Type B pancreatic cell (in vitro differentiated cells): ENCODE data around the gene CFAP251. TPM values are rescaled to one million over a fixed set of nuclear protein-coding genes. Genes with fewer than 3 reads are reported as not detected.
"Not testable (repeated sequence)": the region's sequence is repeated elsewhere in the genome, so short reads cannot be mapped to it uniquely, and the experiment has no call there.

ENCODE experiments used
- DNase-seq: peaks from one replicate; pipeline ENCODE4 v3.0.0; 2021; ENCODE audit warnings: mixed read lengths; ENCODE audit not compliant: unreplicated experiment; ENCODE audit errors: extremely low spot score
- H3K27ac Mint-ChIP-seq: 2 replicates; pipeline ENCODE4 v1.8.0; 2021; ENCODE audit warnings: mild to moderate bottlenecking, mixed read lengths
- H3K27me3 Mint-ChIP-seq: 2 replicates; pipeline ENCODE4 v1.8.0; 2021; ENCODE audit warnings: mixed read lengths
- H3K36me3 Mint-ChIP-seq: 2 replicates; pipeline ENCODE4 v1.8.0; 2021; ENCODE audit warnings: mixed read lengths
- H3K4me1 Mint-ChIP-seq: one replicate; pipeline ENCODE4 v1.8.0; 2021; ENCODE audit warnings: mixed read lengths; ENCODE audit not compliant: unreplicated experiment
- H3K4me3 Mint-ChIP-seq: 2 replicates; pipeline ENCODE4 v1.8.0; 2021; ENCODE audit warnings: mild to moderate bottlenecking, mixed read lengths
- H3K9me3 Mint-ChIP-seq: 2 replicates; pipeline ENCODE4 v1.8.0; 2021; ENCODE audit warnings: mixed read lengths
- CTCF ChIP-seq: fragments of 200-600 bp; sonication (generic); conservative IDR thresholded peaks from 2 replicates; pipeline ENCODE4 v1.5.0; 2021; ENCODE audit warnings: antibody characterized with exemption, mild to moderate bottlenecking
- long read RNA-seq: library from polyadenylated mRNA; unstranded; transcript quantifications from one replicate; pipeline ENCODE4 v2.0.0, GENCODE V29; 2020
- total RNA-seq: library from RNA; stranded (reverse); gene quantifications from 2 replicates; pipeline ENCODE4 v1.2.1, GENCODE V29; 2021; ENCODE audit warnings: low replicate concordance

Gene CFAP251, protein sequence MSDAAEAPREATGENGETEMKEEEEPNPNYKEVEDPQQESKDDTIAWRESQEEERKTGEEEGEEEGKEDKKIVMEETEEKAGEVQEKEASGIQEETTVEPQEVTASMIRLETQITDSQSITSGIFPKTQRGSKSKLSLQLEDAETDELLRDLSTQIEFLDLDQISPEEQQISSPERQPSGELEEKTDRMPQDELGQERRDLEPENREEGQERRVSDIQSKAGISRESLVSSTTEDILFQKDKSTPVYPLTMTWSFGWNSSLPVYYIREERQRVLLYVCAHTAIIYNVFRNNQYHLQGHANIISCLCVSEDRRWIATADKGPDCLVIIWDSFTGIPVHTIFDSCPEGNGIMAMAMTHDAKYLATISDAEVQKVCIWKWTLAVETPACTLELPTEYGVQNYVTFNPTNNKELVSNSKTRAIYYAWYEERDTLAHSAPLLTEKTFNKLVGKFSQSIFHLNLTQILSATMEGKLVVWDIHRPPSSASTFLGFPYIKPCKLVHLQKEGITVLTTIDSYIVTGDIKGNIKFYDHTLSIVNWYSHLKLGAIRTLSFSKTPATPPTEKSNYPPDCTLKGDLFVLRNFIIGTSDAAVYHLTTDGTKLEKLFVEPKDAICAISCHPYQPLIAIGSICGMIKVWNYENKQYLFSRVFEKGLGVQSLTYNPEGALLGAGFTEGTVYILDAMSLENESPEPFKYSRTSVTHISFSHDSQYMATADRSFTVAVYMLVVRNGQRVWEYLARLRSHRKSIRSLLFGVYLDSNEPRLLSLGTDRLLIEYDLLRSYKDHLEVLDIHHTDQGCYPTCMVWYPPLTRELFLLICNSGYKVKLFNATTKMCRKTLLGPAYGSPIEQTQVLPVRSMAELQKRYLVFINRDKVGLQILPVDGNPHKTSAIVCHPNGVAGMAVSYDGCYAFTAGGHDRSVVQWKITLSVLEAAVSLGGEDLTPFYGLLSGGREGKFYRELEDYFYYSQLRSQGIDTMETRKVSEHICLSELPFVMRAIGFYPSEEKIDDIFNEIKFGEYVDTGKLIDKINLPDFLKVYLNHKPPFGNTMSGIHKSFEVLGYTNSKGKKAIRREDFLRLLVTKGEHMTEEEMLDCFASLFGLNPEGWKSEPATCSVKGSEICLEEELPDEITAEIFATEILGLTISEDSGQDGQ
- total RNA-seq: 2.6 and 3.3 TPM in 2 replicates
- long read RNA-seq: 0 reads

- peak; percentile 85 for DNase-seq
Observed at GRCh38 chr12:121917950-121918678, at the start of gene CFAP251. CFAP251 (plus strand) TSS chr12:121918592; CDS start chr12:121921306, 2,714 bp downstream.

GRCh38 chr12:121869229-121869628, 49.2 kb upstream of the CFAP251 start:
- not testable (repeated sequence) for H3K4me1 Mint-ChIP-seq, DNase-seq, H3K27ac Mint-ChIP-seq, H3K27me3 Mint-ChIP-seq, H3K4me3 Mint-ChIP-seq, H3K9me3 Mint-ChIP-seq, H3K36me3 Mint-ChIP-seq

More at GRCh38 chr12:121917950-121918678, at the start of gene CFAP251:
- Mint-ChIP-seq H3K27me3 (no peaks in the 10 kb centered on the region), H3K4me1 (no peaks in the 10 kb centered on the region), H3K27ac (peak within 1 kb of the TSS; percentile 84), H3K36me3 (peaks cover 21% of the 10 kb centered on the region), H3K9me3 (no peaks in the 10 kb centered on the region), H3K4me3 (peak within 1 kb of the TSS; percentile 83)
- peak; percentile 74 for TF ChIP-seq CTCF

DNA sequence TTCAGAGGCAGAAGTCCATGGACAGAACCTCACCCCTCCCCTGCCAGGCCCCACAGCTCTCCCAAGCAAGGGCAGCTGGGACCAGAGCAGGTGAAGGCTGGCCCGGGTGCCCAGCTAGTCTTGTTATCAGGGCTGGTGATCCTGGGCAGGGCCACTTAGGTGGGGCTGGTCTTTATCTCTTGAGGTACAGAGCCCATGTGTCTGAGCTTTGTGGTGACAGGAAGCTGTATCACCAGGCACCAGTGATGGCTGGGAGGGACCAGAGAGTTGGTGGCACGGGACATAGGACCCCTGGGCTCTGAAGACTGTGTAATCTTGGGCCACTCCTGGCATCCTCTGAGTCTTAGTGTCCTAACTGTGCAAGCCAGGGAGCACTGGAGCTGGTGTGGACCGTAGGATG, 46.9 kb upstream of the CFAP251 start:
- Mint-ChIP-seq H3K4me3 (no peak overlapping the region), H3K4me1 (peaks cover 6% of the 10 kb centered on the region), H3K9me3 (no peaks in the 10 kb centered on the region), H3K27me3 (no peaks in the 10 kb centered on the region), H3K27ac (no peak overlapping the region), H3K36me3 (no peaks in the 10 kb centered on the region)
- no peak for DNase-seq
- TF ChIP-seq CTCF: no peak

DNA sequence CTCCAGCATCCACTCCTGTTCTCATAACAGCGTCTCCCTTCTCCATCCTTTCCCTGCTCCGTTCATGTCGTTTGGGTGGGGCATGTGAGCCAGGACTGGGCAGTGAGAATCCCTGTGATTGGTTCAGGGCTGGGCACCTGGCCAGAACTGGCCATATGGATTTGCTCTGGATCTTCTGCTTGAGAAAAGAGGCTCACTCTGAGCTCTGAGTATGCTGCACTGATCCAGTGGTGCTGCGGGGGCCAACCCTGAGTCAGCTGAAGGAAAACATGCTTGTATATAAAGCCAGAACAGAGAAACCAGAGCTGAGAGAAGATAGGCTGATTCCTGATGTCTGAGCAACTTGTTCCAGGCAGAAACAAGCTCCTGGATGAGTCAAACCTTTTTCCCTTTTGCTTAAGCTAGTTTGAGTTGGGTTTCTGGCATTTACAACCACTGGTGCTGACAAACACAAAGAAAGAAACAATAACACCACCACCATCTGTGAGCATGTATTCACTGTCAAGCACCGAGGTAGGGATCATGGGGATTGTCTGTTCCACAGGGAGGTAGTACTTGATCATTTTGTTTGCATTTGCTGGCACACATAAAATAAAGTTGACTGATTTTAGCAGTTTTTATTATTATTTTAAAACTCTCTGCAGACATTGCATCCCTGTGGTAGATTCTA, 45.7 kb upstream of the CFAP251 start:
- Mint-ChIP-seq H3K4me3 (no peak overlapping the region), H3K9me3 (no peaks in the 10 kb centered on the region), H3K27ac (no peak overlapping the region), H3K36me3 (no peaks in the 10 kb centered on the region), H3K4me1 (peaks cover 6% of the 10 kb centered on the region), H3K27me3 (no peaks in the 10 kb centered on the region)
- TF ChIP-seq CTCF: no peak
- DNase-seq: no peak

GRCh38 chr12:121873216-121873569, 45.2 kb upstream of the CFAP251 start:
- no peak overlapping the region for H3K27ac Mint-ChIP-seq
- H3K4me3 Mint-ChIP-seq: no peak overlapping the region
- H3K27me3 Mint-ChIP-seq: no peaks in the 10 kb centered on the region
- DNase-seq: no peak
- H3K4me1 Mint-ChIP-seq: peaks cover 6% of the 10 kb centered on the region
- H3K36me3 Mint-ChIP-seq: no peaks in the 10 kb centered on the region
- no peaks in the 10 kb centered on the region for H3K9me3 Mint-ChIP-seq
- no peak for TF ChIP-seq CTCF
